GM23338 (cell line): ENCODE results near the gene PRKAR1B. TPM values are rescaled to one million over a fixed set of nuclear protein-coding genes. Genes with fewer than 3 reads are reported as not detected.

ENCODE experiments used
- ATAC-seq: fragments of 200-7000 bp; cut with Tn5 transposase; 3 replicates; pipeline ENCODE4 v1.9.1; 2020
- DNase-seq: peaks from one replicate; pipeline ENCODE4 v3.0.0-alpha.2; 2015; ENCODE audit warnings: low spot score
- H2AFZ ChIP-seq: fragments of 200-600 bp; sonication (generic); 2 replicates; pipeline ENCODE4 v1.8.0; 2016; ENCODE audit warnings: antibody characterized with exemption, mild to moderate bottlenecking, moderate library complexity
- H3F3A ChIP-seq: fragments of 200-600 bp; sonication (generic); replicated peaks from 2 replicates; pipeline ENCODE4 v1.8.0; 2017; ENCODE audit warnings: antibody characterized with exemption, mixed run types, low read depth
- H3K27ac ChIP-seq: fragments of 200-600 bp; sonication (generic); 2 replicates; pipeline ENCODE4 v1.6.1; 2016; ENCODE audit warnings: low read depth
- H3K27me3 ChIP-seq: fragments of 200-600 bp; sonication (generic); 2 replicates; pipeline ENCODE4 v1.8.0; 2016; ENCODE audit warnings: mild to moderate bottlenecking, mixed run types, moderate library complexity; ENCODE audit not compliant: insufficient read depth
- H3K36me3 ChIP-seq: fragments of 200-600 bp; sonication (generic); 2 replicates; pipeline ENCODE4 v1.8.0; 2016; ENCODE audit warnings: mild to moderate bottlenecking; ENCODE audit not compliant: insufficient read depth
- H3K4me1 ChIP-seq: fragments of 200-600 bp; sonication (generic); 2 replicates; pipeline ENCODE4 v1.8.0; 2016; ENCODE audit warnings: mild to moderate bottlenecking, moderate library complexity; ENCODE audit not compliant: insufficient read depth
- H3K4me2 ChIP-seq: fragments of 200-600 bp; sonication (generic); 2 replicates; pipeline ENCODE4 v1.7.1; 2017; ENCODE audit warnings: mixed run types
- H3K4me3 ChIP-seq: fragments of 200-600 bp; sonication (generic); 2 replicates; pipeline ENCODE4 v1.6.1; 2016; ENCODE audit warnings: mixed run types
- H3K79me2 ChIP-seq: fragments of 200-600 bp; sonication (generic); replicated peaks from 2 replicates; pipeline ENCODE4 v1.8.0; 2017; ENCODE audit warnings: mild to moderate bottlenecking; ENCODE audit not compliant: insufficient read depth
- H3K9me2 ChIP-seq: fragments of 200-600 bp; sonication (generic); 2 replicates; pipeline ENCODE4 v1.8.0; 2017; ENCODE audit not compliant: insufficient read depth
- H4K20me1 ChIP-seq: fragments of 200-600 bp; sonication (generic); replicated peaks from 2 replicates; pipeline ENCODE4 v1.8.0; 2017; ENCODE audit warnings: mild to moderate bottlenecking; ENCODE audit not compliant: insufficient read depth
- H3K27ac Mint-ChIP-seq: 2 replicates; pipeline ENCODE4 v1.8.0; 2020; ENCODE audit warnings: inconsistent platforms, mild to moderate bottlenecking, moderate library complexity, mixed read lengths
- H3K27me3 Mint-ChIP-seq: 3 replicates; pipeline ENCODE4 v1.8.0; 2022; ENCODE audit warnings: low read depth, mild to moderate bottlenecking, moderate library complexity, mixed read lengths, inconsistent platforms; ENCODE audit not compliant: insufficient read depth, poor library complexity
- H3K36me3 Mint-ChIP-seq: 3 replicates; pipeline ENCODE4 v1.8.0; 2021; ENCODE audit warnings: low read depth, mild to moderate bottlenecking, inconsistent platforms, moderate library complexity, mixed read lengths
- H3K4me1 Mint-ChIP-seq: 3 replicates; pipeline ENCODE4 v1.8.0; 2020; ENCODE audit warnings: mild to moderate bottlenecking, inconsistent platforms, mixed read lengths
- H3K4me3 Mint-ChIP-seq: 3 replicates; pipeline ENCODE4 v1.8.0; 2021; ENCODE audit warnings: moderate library complexity, mild to moderate bottlenecking, inconsistent platforms, mixed read lengths
- H3K9me3 Mint-ChIP-seq: 3 replicates; pipeline ENCODE4 v1.8.0; 2020; ENCODE audit warnings: moderate library complexity, mild to moderate bottlenecking, inconsistent platforms, mixed read lengths
- EZH2 ChIP-seq: fragments of 200-600 bp; sonication (generic); IDR thresholded peaks from one replicate; pipeline ENCODE4 v1.8.0; 2017; ENCODE audit warnings: antibody characterized with exemption, mild to moderate bottlenecking, low read depth; ENCODE audit not compliant: unreplicated experiment
- EZH2phosphoT487 ChIP-seq: fragments of 200-600 bp; sonication (generic); IDR thresholded peaks from one replicate; pipeline ENCODE4 v1.8.1; 2018; ENCODE audit warnings: antibody characterized with exemption; ENCODE audit not compliant: unreplicated experiment
- JUNB ChIP-seq: IDR thresholded peaks from one replicate; pipeline ENCODE4 v1.6.1; 2016; ENCODE audit warnings: antibody characterized with exemption; ENCODE audit not compliant: unreplicated experiment
- POLR2AphosphoS5 ChIP-seq: IDR thresholded peaks from 2 replicates; pipeline ENCODE4 v1.6.1; 2016; ENCODE audit warnings: antibody characterized with exemption, low read depth
- ZNF331 ChIP-seq: fragments of 250-450 bp; sonication (Bioruptor Pico); IDR thresholded peaks from 2 replicates; pipeline ENCODE4 v1.5.0; 2020; ENCODE audit warnings: low read depth, mild to moderate bottlenecking, moderate library complexity
- polyA plus RNA-seq: library from polyadenylated mRNA; unstranded; fragments of >200 nt; fragmentation: Nextera tagmentation; extraction: Ambion mirVana; gene quantifications from 2 replicates; pipeline ENCODE4 v1.2.1, GENCODE V29; 2016
- total RNA-seq: library from RNA; depleted of rRNA; stranded (reverse); fragments of >200 nt; shearing (Covaris generic); gene quantifications from 2 replicates; pipeline ENCODE4 v1.2.3, GENCODE V29; 2014
- TF ChIP-seq, protein P1 (sequence below), 2 experiments: fragments of 200-600 bp in 1 of 2; sonication (generic) in 1 of 2; conservative IDR thresholded peaks; 2 replicates each; pipeline versions ENCODE4 v1.5.1 to v1.6.1; 2016 to 2017; ENCODE audit warnings: antibody characterized with exemption in 2 of 2, low read depth in 2 of 2, mild to moderate bottlenecking in 2 of 2, moderate library complexity in 1 of 2
- TF ChIP-seq, protein P2 (sequence below): IDR thresholded peaks from 2 replicates; pipeline ENCODE4 v1.6.1; 2016; ENCODE audit warnings: antibody characterized with exemption
- TF ChIP-seq, protein P3 (sequence below): fragments of 250-450 bp; sonication (Bioruptor Pico); IDR thresholded peaks from 2 replicates; pipeline ENCODE4 v1.5.0; 2020; ENCODE audit warnings: mild to moderate bottlenecking, moderate library complexity

PRKAR1B gene
- total and polyA plus RNA-seq, 2 experiments from 2014 or later = 35.7 to 36.7 TPM

DNA sequence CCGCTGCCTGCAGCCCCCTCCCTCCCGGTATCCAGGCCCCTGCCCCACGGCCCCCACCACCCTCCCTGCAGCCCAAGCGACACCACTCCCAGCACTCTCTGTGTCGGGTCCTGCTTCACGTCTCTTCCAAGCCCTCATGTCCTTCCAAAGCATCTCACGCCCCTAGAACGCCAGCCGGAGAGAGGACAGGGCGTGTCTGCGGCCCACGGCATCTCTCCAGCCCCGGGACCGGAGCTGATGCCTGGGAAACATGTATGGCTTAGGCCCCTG, 156.3 kb downstream of the PRKAR1B start:
- TF ChIP-seq POLR2AphosphoS5 (no peak), EZH2 (no peak), JUNB (no peak), ZNF331 (no peak), EZH2phosphoT487 (no peak)
- TF ChIP-seq, protein P1, sequence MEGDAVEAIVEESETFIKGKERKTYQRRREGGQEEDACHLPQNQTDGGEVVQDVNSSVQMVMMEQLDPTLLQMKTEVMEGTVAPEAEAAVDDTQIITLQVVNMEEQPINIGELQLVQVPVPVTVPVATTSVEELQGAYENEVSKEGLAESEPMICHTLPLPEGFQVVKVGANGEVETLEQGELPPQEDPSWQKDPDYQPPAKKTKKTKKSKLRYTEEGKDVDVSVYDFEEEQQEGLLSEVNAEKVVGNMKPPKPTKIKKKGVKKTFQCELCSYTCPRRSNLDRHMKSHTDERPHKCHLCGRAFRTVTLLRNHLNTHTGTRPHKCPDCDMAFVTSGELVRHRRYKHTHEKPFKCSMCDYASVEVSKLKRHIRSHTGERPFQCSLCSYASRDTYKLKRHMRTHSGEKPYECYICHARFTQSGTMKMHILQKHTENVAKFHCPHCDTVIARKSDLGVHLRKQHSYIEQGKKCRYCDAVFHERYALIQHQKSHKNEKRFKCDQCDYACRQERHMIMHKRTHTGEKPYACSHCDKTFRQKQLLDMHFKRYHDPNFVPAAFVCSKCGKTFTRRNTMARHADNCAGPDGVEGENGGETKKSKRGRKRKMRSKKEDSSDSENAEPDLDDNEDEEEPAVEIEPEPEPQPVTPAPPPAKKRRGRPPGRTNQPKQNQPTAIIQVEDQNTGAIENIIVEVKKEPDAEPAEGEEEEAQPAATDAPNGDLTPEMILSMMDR (conservative IDR thresholded peaks at IDR 0.05; ENCODE audit: low read depth in 2 of 2) = no peak
- TF ChIP-seq, protein P2, sequence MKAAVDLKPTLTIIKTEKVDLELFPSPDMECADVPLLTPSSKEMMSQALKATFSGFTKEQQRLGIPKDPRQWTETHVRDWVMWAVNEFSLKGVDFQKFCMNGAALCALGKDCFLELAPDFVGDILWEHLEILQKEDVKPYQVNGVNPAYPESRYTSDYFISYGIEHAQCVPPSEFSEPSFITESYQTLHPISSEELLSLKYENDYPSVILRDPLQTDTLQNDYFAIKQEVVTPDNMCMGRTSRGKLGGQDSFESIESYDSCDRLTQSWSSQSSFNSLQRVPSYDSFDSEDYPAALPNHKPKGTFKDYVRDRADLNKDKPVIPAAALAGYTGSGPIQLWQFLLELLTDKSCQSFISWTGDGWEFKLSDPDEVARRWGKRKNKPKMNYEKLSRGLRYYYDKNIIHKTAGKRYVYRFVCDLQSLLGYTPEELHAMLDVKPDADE = no peak
- TF ChIP-seq, protein P3, sequence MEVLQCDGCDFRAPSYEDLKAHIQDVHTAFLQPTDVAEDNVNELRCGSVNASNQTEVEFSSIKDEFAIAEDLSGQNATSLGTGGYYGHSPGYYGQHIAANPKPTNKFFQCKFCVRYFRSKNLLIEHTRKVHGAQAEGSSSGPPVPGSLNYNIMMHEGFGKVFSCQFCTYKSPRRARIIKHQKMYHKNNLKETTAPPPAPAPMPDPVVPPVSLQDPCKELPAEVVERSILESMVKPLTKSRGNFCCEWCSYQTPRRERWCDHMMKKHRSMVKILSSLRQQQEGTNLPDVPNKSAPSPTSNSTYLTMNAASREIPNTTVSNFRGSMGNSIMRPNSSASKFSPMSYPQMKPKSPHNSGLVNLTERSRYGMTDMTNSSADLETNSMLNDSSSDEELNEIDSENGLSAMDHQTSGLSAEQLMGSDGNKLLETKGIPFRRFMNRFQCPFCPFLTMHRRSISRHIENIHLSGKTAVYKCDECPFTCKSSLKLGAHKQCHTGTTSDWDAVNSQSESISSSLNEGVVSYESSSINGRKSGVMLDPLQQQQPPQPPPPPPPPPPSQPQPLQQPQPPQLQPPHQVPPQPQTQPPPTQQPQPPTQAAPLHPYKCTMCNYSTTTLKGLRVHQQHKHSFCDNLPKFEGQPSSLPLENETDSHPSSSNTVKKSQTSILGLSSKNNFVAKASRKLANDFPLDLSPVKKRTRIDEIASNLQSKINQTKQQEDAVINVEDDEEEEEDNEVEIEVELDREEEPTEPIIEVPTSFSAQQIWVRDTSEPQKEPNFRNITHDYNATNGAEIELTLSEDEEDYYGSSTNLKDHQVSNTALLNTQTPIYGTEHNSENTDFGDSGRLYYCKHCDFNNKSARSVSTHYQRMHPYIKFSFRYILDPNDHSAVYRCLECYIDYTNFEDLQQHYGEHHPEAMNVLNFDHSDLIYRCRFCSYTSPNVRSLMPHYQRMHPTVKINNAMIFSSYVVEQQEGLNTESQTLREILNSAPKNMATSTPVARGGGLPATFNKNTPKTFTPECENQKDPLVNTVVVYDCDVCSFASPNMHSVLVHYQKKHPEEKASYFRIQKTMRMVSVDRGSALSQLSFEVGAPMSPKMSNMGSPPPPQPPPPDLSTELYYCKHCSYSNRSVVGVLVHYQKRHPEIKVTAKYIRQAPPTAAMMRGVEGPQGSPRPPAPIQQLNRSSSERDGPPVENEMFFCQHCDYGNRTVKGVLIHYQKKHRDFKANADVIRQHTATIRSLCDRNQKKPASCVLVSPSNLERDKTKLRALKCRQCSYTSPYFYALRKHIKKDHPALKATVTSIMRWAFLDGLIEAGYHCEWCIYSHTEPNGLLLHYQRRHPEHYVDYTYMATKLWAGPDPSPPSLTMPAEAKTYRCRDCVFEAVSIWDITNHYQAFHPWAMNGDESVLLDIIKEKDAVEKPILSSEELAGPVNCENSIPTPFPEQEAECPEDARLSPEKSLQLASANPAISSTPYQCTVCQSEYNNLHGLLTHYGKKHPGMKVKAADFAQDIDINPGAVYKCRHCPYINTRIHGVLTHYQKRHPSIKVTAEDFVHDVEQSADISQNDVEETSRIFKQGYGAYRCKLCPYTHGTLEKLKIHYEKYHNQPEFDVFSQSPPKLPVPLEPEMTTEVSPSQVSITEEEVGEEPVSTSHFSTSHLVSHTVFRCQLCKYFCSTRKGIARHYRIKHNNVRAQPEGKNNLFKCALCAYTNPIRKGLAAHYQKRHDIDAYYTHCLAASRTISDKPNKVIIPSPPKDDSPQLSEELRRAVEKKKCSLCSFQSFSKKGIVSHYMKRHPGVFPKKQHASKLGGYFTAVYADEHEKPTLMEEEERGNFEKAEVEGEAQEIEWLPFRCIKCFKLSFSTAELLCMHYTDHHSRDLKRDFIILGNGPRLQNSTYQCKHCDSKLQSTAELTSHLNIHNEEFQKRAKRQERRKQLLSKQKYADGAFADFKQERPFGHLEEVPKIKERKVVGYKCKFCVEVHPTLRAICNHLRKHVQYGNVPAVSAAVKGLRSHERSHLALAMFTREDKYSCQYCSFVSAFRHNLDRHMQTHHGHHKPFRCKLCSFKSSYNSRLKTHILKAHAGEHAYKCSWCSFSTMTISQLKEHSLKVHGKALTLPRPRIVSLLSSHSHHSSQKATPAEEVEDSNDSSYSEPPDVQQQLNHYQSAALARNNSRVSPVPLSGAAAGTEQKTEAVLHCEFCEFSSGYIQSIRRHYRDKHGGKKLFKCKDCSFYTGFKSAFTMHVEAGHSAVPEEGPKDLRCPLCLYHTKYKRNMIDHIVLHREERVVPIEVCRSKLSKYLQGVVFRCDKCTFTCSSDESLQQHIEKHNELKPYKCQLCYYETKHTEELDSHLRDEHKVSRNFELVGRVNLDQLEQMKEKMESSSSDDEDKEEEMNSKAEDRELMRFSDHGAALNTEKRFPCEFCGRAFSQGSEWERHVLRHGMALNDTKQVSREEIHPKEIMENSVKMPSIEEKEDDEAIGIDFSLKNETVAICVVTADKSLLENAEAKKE (CRISPR knock-in tag) = no peak
- no peaks in the 10 kb centered on the region for H4K20me1 ChIP-seq
- H3K9me2 ChIP-seq = peaks cover 5% of the 10 kb centered on the region
- ATAC-seq (no peak), DNase-seq (no peak)
- no peak overlapping the region for H3K27ac ChIP-seq
- no peaks in the 10 kb centered on the region for H3K27me3 ChIP-seq
- no peak overlapping the region for H3K4me3 ChIP-seq
- H3K36me3 ChIP-seq = no peaks in the 10 kb centered on the region
- H3K79me2 ChIP-seq = peaks cover 4% of the 10 kb centered on the region; the same call in 1 of the 2 replicates
- H3K27me3 Mint-ChIP-seq = peaks cover 3% of the 10 kb centered on the region
- H3K27ac Mint-ChIP-seq = no peak overlapping the region
- peaks cover 19% of the 10 kb centered on the region for H3K4me1 Mint-ChIP-seq
- no peaks in the 10 kb centered on the region; the same call in 1 of the 2 replicates for H3K4me1 ChIP-seq
- no peak overlapping the region for H3K4me2 ChIP-seq
- H3K36me3 Mint-ChIP-seq = peaks cover 15% of the 10 kb centered on the region
- H2AFZ ChIP-seq = no peak overlapping the region
- peaks cover 5% of the 10 kb centered on the region; the same call in 2 of the 3 replicates for H3K9me3 Mint-ChIP-seq
- no peak overlapping the region for H3K4me3 Mint-ChIP-seq
- H3F3A ChIP-seq = no peaks in the 10 kb centered on the region
